Heart right ventricle (tissue), 16 donors: ENCODE measurements around the gene DGKB. TPM values are rescaled to one million over a fixed set of nuclear protein-coding genes. Genes with fewer than 3 reads are reported as not detected.

Source experiments
- ATAC-seq, 8 donors: fragments of 200-7000 bp; cut with Tn5 transposase; one replicate each; pipeline ENCODE4 v1.9.1; 2020; ENCODE audit warnings: mild to moderate bottlenecking in 8 of 8, moderate library complexity in 8 of 8, moderate number of reproducible peaks in 1 of 8
- DNase-seq, 2 donors: peaks; one replicate each; pipeline ENCODE4 v3.0.0-alpha.2; 2020
- H3K27ac ChIP-seq, 10 donors: fragments of 200-600 bp; sonication (generic) in 2 of 10; one replicate each; pipeline versions ENCODE4 v1.5.0 to v1.8.0; 2020 to 2022; ENCODE audit warnings: mild to moderate bottlenecking in 3 of 10
- H3K27me3 ChIP-seq, 7 donors: fragments of 200-600 bp; one replicate each; pipeline ENCODE4 v1.8.0; 2021 to 2022; ENCODE audit warnings: mild to moderate bottlenecking in 2 of 7
- H3K36me3 ChIP-seq, 9 donors: fragments of 200-600 bp; sonication (generic) in 1 of 9; one replicate each; pipeline versions ENCODE4 v1.5.0 to v1.8.0; 2020 to 2022; ENCODE audit warnings: mild to moderate bottlenecking in 2 of 9
- H3K4me1 ChIP-seq, 9 donors: fragments of 200-600 bp; sonication (generic) in 1 of 9; one replicate each; pipeline versions ENCODE4 v1.5.0 to v1.8.0; 2020 to 2022; ENCODE audit warnings: mild to moderate bottlenecking in 4 of 9
- H3K4me3 ChIP-seq, 10 donors: fragments of 200-600 bp; sonication (generic) in 2 of 10; one replicate each; pipeline versions ENCODE4 v1.5.0 to v1.8.0; 2020 to 2022; ENCODE audit warnings: mild to moderate bottlenecking in 7 of 10, moderate library complexity in 2 of 10
- H3K9me3 ChIP-seq, 11 donors: fragments of 200-600 bp in 10 of 11; sonication (generic) in 2 of 11; one replicate each; pipeline versions ENCODE4 v1.5.0 to v1.8.0; 2013 to 2022; ENCODE audit warnings: mild to moderate bottlenecking in 2 of 11, control low read depth in 1 of 11, moderate library complexity in 1 of 11
- WGBS, 2 donors: extraction: QIAGEN DNeasy Blood & Tissue Kit; methylation state at CpG; one replicate each; pipeline ENCODE4 v1.1.7; 2013; ENCODE audit warnings: inconsistent platforms in 1 of 2; 5-methylcytosine and 5-hydroxymethylcytosine counted together
- intact Hi-C, 10 donors: fragments of 100-400 bp; cut with DNase I; formaldehyde crosslinking; loops; one replicate each; pipeline versions ENCODE4 v1.11.1 to v1.14.2; 2022
- polyA plus RNA-seq, 2 donors: library from polyadenylated mRNA; stranded (reverse); fragments of 200-250 nt; gene quantifications; one replicate each; pipeline ENCODE4 v1.2.3, GENCODE V29; 2013
- total RNA-seq, 10 donors: library from RNA; stranded (reverse); fragmentation: NEBNext Ultra II Directional in 3 of 10; extraction: Animal tissue kit (Norgen Biotek cat#: 25700) in 3 of 10; gene quantifications; one replicate each; pipeline versions ENCODE4 v1.2.1 to v1.2.4, GENCODE V29; 2021 to 2023
- TF ChIP-seq, protein P1 (sequence below), 9 donors: fragments of 200-600 bp; sonication (generic) in 2 of 9; IDR thresholded peaks; one replicate each; pipeline versions ENCODE4 v1.5.0 to v1.8.0; 2021 to 2022; ENCODE audit warnings: antibody characterized with exemption in 9 of 9, mild to moderate bottlenecking in 5 of 9, moderate library complexity in 1 of 9
- donor health status: Arrhythmogenic right ventricular cardiomyopathy.
- donor health status: ischemic (EF 13 %, LVEDD 7.1; RV severe dilation, severe dysfunction).
- donor health status: healthy with polysubstance abuse.
- donor health status: DM: no; HTN: yes; CAD: no.
- donor health status: DM: no; HTN: no; CAD: no.
- donor health status: ischemic (EF 25% LVEDD 6.9; RV normal size, moderate dysfunction).
- donor health status: ischemic (EF 25% LVEDD 5.7; RV mildly dilated, moderate dysfunction).
- donor health status: healthy.
- donor health status: DM: yes; HTN: yes; CAD: no.
- donor health status: Ischemic cardiomyopathy.
- donor health status: ischemic (EF 35%, LVEDD 5.7; RV mildly dilated, moderate dysfunction).
- donor health status: nonischemic (EF 11% LVEDD 7.7; RV severe dilation, severe dysfunction).
- donor health status: DM: yes; HTN: yes; CAD: no.
- donor health status: PGD.
- donor health status: ischemic (EF 29% LVEDD 5.4; RV normal size, mild dysfunction).
- donor health status: nonischemic (EF 23%, LVEDD 6.1; RV moderate dilation, normal function).

DGKB gene
- total and polyA plus RNA-seq, 12 donors = under 0.01 to 1.2 (median 0.77) TPM

DNA sequence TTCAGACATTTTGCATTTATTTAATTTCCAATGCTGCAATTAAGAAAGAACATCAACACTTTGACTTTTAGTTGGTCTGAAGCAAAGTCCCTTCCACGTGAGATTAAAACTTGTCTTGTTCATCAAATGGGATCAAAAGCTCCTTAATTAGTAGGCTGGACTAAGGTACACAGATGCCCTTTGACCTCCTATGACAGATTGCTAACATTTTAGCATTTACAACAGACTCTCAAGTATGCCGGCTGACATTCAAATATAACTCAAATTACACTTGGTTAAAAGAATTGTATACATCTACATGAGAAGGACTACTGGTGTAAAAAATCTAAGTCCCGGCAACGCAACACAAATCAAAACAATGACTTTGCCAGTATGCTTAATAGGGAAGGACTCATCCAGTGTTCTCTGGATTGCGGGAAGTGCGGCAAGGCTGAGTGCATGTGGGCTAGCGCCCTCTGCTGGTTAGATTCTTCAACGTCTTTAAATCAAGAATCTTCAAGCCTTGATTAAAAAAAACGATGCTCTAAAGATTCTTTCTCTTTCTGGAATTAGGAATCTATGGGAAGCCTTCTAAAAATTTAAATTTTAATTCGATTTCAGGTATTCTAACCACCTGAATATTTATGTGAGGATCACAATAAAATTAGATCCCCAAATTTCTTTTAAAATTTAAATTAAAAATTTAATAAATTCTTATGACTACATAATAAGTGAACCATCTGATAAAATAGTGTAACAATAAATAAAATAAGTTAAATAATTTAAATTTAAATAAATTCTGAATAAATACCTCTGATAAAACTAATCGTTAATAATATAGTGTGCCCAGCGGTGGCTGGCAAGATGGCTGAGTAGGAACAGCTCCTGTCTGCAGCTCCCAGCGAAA is 444.7 kb downstream of the DGKB start:
- DNase-seq (peak; percentile 41 to 73), ATAC-seq (peak in 7 of 8 donors; percentile 55 to 87 (median 79))
- TF ChIP-seq, protein P1, sequence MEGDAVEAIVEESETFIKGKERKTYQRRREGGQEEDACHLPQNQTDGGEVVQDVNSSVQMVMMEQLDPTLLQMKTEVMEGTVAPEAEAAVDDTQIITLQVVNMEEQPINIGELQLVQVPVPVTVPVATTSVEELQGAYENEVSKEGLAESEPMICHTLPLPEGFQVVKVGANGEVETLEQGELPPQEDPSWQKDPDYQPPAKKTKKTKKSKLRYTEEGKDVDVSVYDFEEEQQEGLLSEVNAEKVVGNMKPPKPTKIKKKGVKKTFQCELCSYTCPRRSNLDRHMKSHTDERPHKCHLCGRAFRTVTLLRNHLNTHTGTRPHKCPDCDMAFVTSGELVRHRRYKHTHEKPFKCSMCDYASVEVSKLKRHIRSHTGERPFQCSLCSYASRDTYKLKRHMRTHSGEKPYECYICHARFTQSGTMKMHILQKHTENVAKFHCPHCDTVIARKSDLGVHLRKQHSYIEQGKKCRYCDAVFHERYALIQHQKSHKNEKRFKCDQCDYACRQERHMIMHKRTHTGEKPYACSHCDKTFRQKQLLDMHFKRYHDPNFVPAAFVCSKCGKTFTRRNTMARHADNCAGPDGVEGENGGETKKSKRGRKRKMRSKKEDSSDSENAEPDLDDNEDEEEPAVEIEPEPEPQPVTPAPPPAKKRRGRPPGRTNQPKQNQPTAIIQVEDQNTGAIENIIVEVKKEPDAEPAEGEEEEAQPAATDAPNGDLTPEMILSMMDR (IDR thresholded peaks at IDR 0.05) = peak; percentile 80 to 93 (median 89)
- peaks cover 0 to 7% (median 0%) of the 10 kb centered on the region in 9 donors for H3K4me1 ChIP-seq
- no peaks in the 10 kb centered on the region for H3K27me3 ChIP-seq
- peak overlapping the region in 1 of 10 donors; percentile 37 for H3K27ac ChIP-seq
- peak overlapping the region in 4 of 10 donors; percentile 13 to 26 (median 18) for H3K4me3 ChIP-seq
- 24 to 25% methylated on average over 13 of the region's 13 CpGs for WGBS, 2 donors
- intact Hi-C loops = loop anchor here in 8 of 10 donors (1.0 to 10.0 kb wide), 12 partner anchors 263 to 1181 kb away; partner anchors contain the start of gene ETV1 (in 2 of the 8)
- no peaks in the 10 kb centered on the region for H3K36me3 ChIP-seq
- peaks cover 0 to 14% (median 0%) of the 10 kb centered on the region in 11 donors for H3K9me3 ChIP-seq

DNA sequence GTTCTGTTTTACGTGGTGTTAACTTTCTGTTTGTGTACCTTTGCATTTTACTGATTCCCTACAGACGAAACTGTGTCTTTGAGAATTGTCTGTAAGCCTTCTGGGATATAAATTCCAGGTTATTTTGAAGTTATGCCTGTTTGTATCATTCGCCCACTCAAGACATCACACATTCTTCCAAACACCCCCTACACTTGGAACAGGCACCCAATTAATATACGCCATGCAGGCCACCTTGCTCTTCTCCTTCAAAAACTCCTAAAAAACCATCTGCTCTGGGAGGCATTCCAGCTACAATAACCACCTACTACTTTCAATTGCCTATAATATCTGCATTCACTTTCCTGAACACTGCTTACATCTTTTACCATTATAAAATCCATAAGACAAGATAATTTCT is 453.3 kb downstream of the DGKB start:
- DNase-seq (no peak), ATAC-seq (no peak)
- intact Hi-C loops = no loop called here
- Histone ChIP-seq H3K27ac (no peak overlapping the region), H3K27me3 (no peaks in the 10 kb centered on the region), H3K9me3 (peaks cover 0 to 11% (median 0%) of the 10 kb centered on the region in 11 donors), H3K4me1 (no peaks in the 10 kb centered on the region), H3K4me3 (no peak overlapping the region), H3K36me3 (no peaks in the 10 kb centered on the region)
- WGBS, 2 donors = 88 to 90% methylated on average over 4 of the region's 4 CpGs
- TF ChIP-seq, protein P1 (IDR thresholded peaks at IDR 0.05) = no peak

DNA sequence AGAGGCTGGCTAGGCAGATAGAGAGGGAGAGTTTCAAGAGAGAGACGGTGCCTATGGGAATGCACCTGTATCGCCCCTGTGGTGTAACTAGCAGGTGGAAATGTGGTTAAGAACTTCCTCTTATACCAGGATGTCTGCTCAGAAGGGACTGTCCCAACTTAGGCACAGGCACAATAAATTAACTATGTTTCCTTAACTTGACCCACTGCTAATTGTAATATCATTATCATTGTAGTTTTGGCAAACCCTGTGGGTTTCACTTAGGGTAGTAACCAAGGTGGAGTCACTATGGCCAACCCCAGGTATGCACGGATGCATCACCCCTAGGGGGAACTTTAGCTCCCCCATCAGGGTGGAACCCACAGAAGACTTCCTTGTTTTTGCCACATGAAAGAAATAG is 455.7 kb downstream of the DGKB start:
- H3K36me3 ChIP-seq = no peaks in the 10 kb centered on the region
- ATAC-seq (no peak), DNase-seq (no peak)
- WGBS, 2 donors = 77 to 85% methylated on average over 3 of the region's 3 CpGs
- H3K9me3 ChIP-seq = peaks cover 0 to 16% (median 0%) of the 10 kb centered on the region in 11 donors
- intact Hi-C loops = no loop called here
- H3K27me3 ChIP-seq = no peaks in the 10 kb centered on the region
- no peak overlapping the region for H3K4me3 ChIP-seq
- no peak overlapping the region for H3K27ac ChIP-seq
- no peaks in the 10 kb centered on the region for H3K4me1 ChIP-seq
- TF ChIP-seq, protein P1 (IDR thresholded peaks at IDR 0.05) = no peak

DNA sequence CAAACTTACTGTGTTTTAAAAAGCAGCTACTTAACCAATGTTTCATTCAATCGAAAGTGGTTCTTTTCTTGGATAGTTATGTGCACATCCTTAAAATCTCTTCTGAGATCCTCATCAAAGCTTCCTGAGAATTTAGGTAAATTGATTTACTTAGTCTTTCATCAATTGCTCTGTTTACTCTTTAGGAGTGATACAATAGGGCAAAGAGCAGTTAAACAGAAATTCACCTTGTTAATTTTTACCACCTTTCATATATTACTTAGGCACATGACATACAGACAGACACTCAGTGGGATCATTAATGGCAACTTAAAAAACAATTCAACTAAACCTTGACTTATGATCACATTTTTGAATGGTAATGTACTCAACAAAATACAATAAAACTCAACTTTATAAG is 456.3 kb downstream of the DGKB start:
- Histone ChIP-seq H3K27ac (no peak overlapping the region), H3K9me3 (peaks cover 0 to 17% (median 0%) of the 10 kb centered on the region in 11 donors), H3K4me1 (no peaks in the 10 kb centered on the region), H3K36me3 (no peaks in the 10 kb centered on the region), H3K27me3 (no peaks in the 10 kb centered on the region), H3K4me3 (no peak overlapping the region)
- WGBS, 2 donors = 86 to 98% methylated on average over 1 of the region's 1 CpG
- no peak for ATAC-seq
- no peak for DNase-seq
- TF ChIP-seq, protein P1 (IDR thresholded peaks at IDR 0.05) = no peak
- intact Hi-C loops = no loop called here
